Measurements from ENCODE around the gene CYP4F12.
A peak's percentile ranks its signal among the peaks of the same experiment; 100 is the strongest.
"Not testable (repeated sequence)": the region's sequence is repeated elsewhere in the genome, so short reads cannot be mapped to it uniquely, and the experiment has no call there.

Gene CYP4F12

DNA sequence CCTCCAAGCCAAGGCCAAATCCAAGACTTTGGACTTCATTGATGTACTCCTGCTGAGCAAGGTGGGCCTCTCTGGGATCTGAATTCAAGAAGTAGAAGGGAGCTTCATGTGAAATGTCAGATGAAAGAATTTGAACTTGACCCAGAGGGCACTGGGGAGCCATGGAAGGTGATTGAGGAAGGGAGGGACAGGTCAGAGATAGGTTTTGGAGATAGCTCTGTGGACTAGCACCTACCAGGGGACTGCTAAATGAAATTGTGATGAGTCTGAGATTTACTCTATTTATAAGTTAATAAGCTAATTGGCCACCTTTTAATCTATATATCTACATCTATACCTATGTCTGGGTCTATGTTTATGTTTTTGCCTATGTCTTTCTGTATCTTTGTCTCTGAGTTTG lies 22.8 kb upstream of the CYP4F12 start:
- DNase-seq, ATAC-seq: not testable (repeated sequence)

DNA sequence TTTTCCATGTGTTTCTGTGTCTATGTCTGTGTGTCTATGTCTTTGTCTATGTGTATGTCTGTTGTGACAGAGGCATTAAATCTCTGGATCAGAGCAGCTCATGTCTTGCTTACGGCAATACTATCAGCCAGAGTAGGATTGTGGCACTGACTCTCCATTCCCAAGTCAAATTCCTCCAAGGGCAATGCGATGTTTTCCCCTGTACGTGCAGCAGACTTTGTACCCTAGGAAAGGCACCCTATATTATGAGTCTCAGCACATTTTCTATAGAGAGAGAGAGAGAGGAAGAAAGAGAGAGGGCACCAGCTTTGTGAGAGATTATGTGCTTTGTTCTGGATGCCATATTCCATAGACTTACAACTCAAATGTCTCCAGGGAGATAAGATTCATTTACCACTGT lies 21.1 kb upstream of the CYP4F12 start:
- DNase-seq (no peak), ATAC-seq (no peak)

GRCh38 chr19:15652559-15653278 lies 20.2 kb upstream of the CYP4F12 start:
- no peak for ATAC-seq
- DNase-seq, result no peak

GRCh38 chr19:15656467-15656866 lies 16.4 kb upstream of the CYP4F12 start:
- no peak for DNase-seq
- ATAC-seq, result no peak

DNA sequence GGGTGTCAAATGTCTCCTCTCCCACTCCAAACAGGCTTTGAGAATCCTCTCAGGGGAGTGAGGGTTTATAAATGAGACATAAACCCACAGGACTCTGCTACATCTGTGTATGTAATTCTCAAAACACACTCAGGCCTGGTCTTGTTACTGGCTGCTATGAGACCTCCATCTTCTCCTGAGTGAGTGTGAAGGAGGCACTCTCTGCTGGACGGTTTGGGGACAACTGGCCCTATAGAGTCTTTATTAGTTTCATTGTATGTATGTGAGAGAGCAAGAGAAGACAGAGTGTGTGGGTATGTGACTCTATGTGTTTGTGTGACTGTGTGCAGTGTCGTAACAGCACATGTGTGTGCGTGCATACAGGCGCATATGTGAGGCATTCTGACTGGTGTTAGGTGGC lies 9.6 kb upstream of the CYP4F12 start:
- DNase-seq (no peak), ATAC-seq (no peak)

- DNase-seq, result no peak
- no peak for ATAC-seq
Measured at GRCh38 chr19:15666186-15666585, 6.7 kb upstream of the CYP4F12 start.

DNA sequence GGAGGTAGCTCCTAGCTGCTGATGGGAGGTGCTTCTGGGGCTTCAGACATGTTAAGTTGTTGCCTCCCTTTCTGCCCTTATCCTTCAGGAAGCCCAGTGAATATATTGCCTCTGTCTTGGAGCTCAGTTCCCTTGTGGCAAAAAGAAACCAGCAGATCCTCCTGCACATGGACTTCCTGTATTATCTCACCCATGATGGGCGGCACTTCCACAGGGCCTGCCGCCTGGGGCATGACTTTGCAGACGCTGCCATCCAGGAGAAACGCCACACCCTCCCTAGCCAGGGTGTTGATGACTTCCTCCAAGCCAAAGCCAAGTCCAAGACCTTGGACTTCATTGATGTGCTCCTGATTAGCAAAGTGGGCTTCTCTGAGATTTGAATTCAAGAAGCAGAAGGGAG lies 6.0 kb upstream of the CYP4F12 start:
- no peak for DNase-seq
- no peak for ATAC-seq

DNA sequence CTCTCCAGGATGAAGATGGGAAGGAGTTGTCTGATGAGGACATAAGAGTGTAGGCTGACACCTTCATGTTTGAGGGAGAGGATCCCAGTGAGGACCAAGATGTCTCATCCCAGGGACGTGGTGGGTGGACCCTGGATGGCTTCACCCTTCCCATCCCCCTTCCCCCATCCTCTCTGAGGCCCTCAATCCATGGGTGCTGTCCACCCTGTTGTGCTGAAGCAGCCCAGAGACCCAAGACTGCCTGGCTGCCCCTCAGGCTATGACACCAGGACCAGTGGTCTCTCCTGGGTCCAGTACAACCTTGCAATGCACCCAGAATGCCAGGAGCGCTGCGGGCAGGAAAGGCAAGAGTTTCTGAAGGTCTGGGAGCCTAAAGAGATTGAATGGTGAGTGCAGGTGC lies 3.4 kb upstream of the CYP4F12 start:
- no peak for DNase-seq
- ATAC-seq, result no peak

- ATAC-seq (no peak), DNase-seq (no peak)
Measured at GRCh38 chr19:15669891-15670290, 3.0 kb upstream of the CYP4F12 start.

- ATAC-seq, result no peak
- no peak for DNase-seq
Measured at GRCh38 chr19:15671237-15671821, 1.6 kb upstream of the CYP4F12 start.

DNA sequence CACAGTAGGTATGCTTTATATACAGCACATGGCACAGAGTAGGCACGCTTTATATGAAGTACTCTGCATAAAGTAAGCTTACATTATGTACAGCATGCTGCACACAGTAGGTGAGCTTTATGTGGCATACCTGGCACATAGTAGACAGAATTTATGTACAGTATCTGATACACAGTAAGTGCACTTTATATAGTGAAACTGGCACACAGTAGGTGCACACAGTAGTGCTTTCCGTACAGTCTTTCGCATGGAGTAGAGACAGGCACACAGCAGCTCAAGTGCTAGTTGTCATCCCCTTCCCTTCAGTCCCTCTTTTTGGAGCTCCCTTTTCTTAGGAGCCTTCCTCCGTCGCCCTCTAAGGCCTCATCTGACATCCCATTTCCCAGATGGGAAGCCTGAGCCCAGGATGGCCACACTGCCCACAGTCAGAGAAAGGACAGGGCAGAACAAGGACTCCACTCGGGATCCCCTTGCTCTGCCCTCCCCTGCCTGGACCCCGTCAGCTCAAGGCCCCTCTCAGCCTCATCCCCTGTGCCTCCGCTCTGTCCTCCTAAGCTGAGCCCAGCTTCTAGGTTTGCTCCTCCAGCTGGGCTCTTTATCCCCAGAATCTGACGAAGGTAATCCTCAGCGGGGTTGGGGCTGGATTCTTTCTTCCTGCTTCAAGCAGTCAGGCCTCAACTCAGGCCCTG lies 852 bp upstream of the CYP4F12 start:
- ATAC-seq (no peak), DNase-seq (no peak)

DNA sequence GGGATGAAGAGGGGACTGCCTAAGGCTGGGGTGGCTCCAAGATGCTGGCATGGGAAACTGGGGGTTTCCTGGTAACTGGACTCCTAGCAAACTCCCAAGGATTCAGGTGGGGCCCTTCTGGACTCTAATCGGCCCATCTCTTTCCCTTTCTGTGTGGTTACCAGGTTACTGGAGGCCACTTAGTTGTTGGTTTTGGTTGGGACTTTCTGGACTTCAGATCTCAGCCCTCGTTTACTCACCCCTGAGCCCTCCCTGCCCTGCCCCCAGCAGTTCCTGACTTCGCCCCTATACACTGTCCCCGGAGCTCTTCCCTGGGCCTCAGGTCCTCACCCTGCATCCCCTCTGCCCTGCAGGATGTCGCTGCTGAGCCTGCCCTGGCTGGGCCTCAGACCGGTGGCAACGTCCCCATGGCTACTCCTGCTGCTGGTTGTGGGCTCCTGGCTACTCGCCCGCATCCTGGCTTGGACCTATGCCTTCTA lies 328 bp downstream of the CYP4F12 start:
- DNase-seq, result peak; percentile 10
- ATAC-seq, result peak; percentile 28

GRCh38 chr19:15675560-15675959 lies 2.7 kb downstream of the CYP4F12 start:
- no peak for DNase-seq

GRCh38 chr19:15679089-15679488 lies 6.2 kb downstream of the CYP4F12 start:
- ATAC-seq (no peak), DNase-seq (no peak)

More at GRCh38 chr19:15675560-15675959, 2.7 kb downstream of the CYP4F12 start:
- no peak for ATAC-seq

GRCh38 chr19:15679865-15680264 lies 7.0 kb downstream of the CYP4F12 start:
- not testable (repeated sequence) for DNase-seq, ATAC-seq

DNA sequence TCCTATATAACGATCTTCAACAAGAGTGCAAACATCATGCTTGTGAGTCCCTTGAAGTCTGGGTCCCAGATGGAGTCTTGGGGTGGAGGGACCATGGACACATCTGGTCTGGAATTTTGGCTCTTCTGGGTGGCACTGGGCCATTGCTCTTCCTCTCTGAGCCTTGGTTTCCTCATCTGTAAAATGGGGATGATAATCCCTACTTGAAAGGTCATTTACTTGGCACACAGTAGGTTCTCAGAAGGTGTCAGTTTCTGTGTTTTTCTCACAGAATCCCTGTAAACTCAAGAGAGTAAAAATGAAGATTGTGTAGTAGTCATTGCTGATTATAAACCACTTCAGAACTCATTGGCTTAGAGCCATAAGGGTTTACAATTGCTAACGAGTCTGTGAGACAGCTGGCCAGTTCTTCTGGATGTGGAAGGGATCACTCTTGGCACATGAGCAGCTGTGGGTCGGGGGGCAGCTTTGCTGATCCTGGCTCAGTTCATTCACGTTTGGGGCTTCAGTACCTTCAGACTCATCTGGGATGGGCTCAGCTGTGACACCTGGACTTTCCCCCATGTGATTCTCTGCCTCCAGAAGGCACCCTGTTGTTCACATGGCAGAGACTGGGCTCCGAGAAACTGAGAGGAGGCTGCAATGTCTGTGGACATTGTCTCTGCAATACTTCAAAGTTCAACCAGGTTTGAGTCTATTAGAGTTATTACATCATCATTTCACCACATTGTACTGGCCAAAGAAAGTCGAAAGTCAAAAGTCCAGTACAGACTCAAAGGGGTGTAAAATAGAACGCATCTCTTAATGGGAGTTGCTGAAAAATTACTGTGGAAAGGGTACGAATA lies 7.8 kb downstream of the CYP4F12 start:
- ATAC-seq (no peak), DNase-seq (no peak)

DNA sequence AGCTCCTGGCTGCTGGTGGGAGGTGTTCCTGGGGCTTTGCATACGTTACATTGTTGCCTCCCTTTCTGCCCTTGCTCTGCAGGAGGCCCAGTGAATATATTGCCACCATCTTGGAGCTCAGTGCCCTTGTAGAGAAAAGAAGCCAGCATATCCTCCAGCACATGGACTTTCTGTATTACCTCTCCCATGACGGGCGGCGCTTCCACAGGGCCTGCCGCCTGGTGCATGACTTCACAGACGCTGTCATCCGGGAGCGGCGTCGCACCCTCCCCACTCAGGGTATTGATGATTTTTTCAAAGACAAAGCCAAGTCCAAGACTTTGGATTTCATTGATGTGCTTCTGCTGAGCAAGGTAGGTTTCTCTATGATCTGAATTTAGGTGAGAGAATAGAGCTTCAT lies 10.5 kb downstream of the CYP4F12 start:
- no peak for DNase-seq
- ATAC-seq, result no peak

DNA sequence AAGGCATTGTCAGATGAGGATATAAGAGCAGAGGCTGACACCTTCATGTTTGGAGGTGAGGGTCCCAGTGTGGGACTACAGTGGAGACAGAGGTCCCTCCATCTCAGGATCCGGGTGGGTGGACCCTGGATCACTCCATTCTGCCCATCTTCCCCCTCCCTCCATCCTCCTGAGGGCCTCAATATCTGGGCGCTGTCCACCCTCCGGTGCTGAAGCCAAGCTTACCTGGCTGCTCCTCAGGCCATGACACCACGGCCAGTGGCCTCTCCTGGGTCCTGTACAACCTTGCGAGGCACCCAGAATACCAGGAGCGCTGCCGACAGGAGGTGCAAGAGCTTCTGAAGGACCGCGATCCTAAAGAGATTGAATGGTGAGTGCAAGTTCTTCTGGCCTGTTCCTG lies 11.9 kb downstream of the CYP4F12 start:
- ATAC-seq, result no peak
- DNase-seq, result no peak

GRCh38 chr19:15696654-15697194 lies 23.8 kb downstream of the CYP4F12 start:
- no peak for ATAC-seq
- DNase-seq, result no peak

GRCh38 chr19:15701757-15702533 lies 29.1 kb downstream of the CYP4F12 start:
- DNase-seq (no peak), ATAC-seq (no peak)

DNA sequence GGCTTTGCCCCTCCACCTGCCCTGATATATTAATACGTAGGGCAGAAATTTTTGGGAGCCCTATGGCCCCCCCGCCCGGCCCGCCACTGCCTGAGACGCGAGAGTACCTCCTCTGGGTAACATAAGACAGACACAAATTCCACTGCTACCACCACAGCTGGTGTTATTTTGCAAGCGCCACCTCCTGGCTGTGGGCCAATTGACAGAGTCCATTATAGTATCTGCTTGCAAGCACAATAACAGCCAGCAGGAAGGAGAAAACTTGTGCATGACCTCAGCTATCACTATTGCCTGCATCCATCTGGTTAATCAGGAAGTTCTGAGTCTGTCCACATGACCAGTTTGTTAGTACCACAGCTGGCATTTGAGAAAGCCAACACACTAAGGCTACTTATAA lies 29.6 kb downstream of the CYP4F12 start:
- peak; percentile 13 for DNase-seq
- no peak for ATAC-seq
